Omental fat pad (tissue), 4 donors: Measurements from ENCODE around the gene NCAPG2. TPM values are rescaled to one million over a fixed set of nuclear protein-coding genes. Genes with fewer than 3 reads are reported as not detected.
A peak's percentile ranks its signal among the peaks of the same experiment; 100 is the strongest.

Experiments
- ATAC-seq: fragments of 150-250 bp; one replicate; pipeline ENCODE4 v1.9.1; 2016; ENCODE audit warnings: mild to moderate bottlenecking, moderate library complexity; ENCODE audit not compliant: low FRiP score
- DNase-seq: peaks from one replicate; pipeline ENCODE4 v3.0.0-alpha.2; 2019; ENCODE audit warnings: low spot score
- CTCF ChIP-seq, 3 donors: fragments of 450-650 bp; IDR thresholded peaks; one replicate each; pipeline ENCODE4 v1.5.1; 2016 to 2017; ENCODE audit warnings: antibody characterized with exemption in 3 of 3, mild to moderate bottlenecking in 3 of 3, moderate library complexity in 2 of 3
- total RNA-seq, 4 donors: library from RNA; depleted of rRNA; stranded (reverse); fragments of >200 nt; gene quantifications; one replicate each; pipeline ENCODE4 v1.1.0, GENCODE V29; 2016

Gene NCAPG2
- total RNA-seq, 4 donors from 2014 or later = 5.0 to 9.4 (median 8.7) TPM

- ATAC-seq (no peak), DNase-seq (no peak)
- TF ChIP-seq CTCF (IDR thresholded peaks at IDR 0.05) = no peak
These were observed 43.7 kb upstream of the NCAPG2 start for GRCh38 chr7:158748335-158748734.

- no peak for ATAC-seq
- no peak for DNase-seq
- TF ChIP-seq CTCF (IDR thresholded peaks at IDR 0.05) = no peak
These were observed 42.8 kb upstream of the NCAPG2 start for GRCh38 chr7:158747408-158747807.

GRCh38 chr7:158746957-158747356 lies 42.4 kb upstream of the NCAPG2 start:
- no peak for ATAC-seq
- TF ChIP-seq CTCF (IDR thresholded peaks at IDR 0.05) = no peak
- DNase-seq = no peak

- peak; percentile 50 for ATAC-seq
- no peak for TF ChIP-seq CTCF (IDR thresholded peaks at IDR 0.05)
- no peak for DNase-seq
These were observed 40.6 kb upstream of the NCAPG2 start for GRCh38 chr7:158745057-158745715.

- no peak for DNase-seq
- ATAC-seq = no peak
- no peak for TF ChIP-seq CTCF (IDR thresholded peaks at IDR 0.05)
These were observed 39.5 kb upstream of the NCAPG2 start for GRCh38 chr7:158744070-158744469.

- TF ChIP-seq CTCF (IDR thresholded peaks at IDR 0.05) = no peak
- no peak for DNase-seq
- no peak for ATAC-seq
These were observed 38.6 kb upstream of the NCAPG2 start for GRCh38 chr7:158743219-158743618.

- no peak for ATAC-seq
- TF ChIP-seq CTCF (IDR thresholded peaks at IDR 0.05) = no peak
- no peak for DNase-seq
These were observed 37.6 kb upstream of the NCAPG2 start for GRCh38 chr7:158742065-158742821.
